Left lung (tissue), 10 donors: Measurements from ENCODE around the gene FAM13C. TPM values are rescaled to one million over a fixed set of nuclear protein-coding genes. Genes with fewer than 3 reads are reported as not detected.
"Not testable (repeated sequence)": the region's sequence is repeated elsewhere in the genome, so short reads cannot be mapped to it uniquely, and the experiment has no call there.

Source experiments
- ATAC-seq: fragments of 200-7000 bp; cut with Tn5 transposase; one replicate; pipeline ENCODE4 v1.9.1; 2020; ENCODE audit warnings: moderate library complexity
- DNase-seq, 4 donors: peaks; one replicate each; pipeline ENCODE4 v3.0.0-alpha.2; 2013 to 2020
- H3K27ac ChIP-seq, 2 donors: fragments of 200-600 bp; sonication (generic) in 1 of 2; one replicate each; pipeline versions ENCODE4 v1.5.0 to v1.8.0; 2020 to 2021
- H3K27me3 ChIP-seq, 2 donors: fragments of 200-600 bp; sonication (generic) in 1 of 2; one replicate each; pipeline versions ENCODE4 v1.5.0 to v1.8.0; 2020 to 2021
- H3K36me3 ChIP-seq, 2 donors: fragments of 200-600 bp; sonication (generic) in 1 of 2; one replicate each; pipeline versions ENCODE4 v1.5.0 to v1.8.0; 2020 to 2021
- H3K4me1 ChIP-seq, 2 donors: fragments of 200-600 bp; one replicate each; pipeline ENCODE4 v1.8.0; 2021
- H3K4me3 ChIP-seq, 2 donors: fragments of 200-600 bp; sonication (generic) in 1 of 2; one replicate each; pipeline versions ENCODE4 v1.5.0 to v1.8.0; 2020 to 2021; ENCODE audit warnings: mild to moderate bottlenecking in 1 of 2
- H3K9me3 ChIP-seq, 2 donors: fragments of 200-600 bp; sonication (generic) in 1 of 2; one replicate each; pipeline versions ENCODE4 v1.5.0 to v1.8.0; 2020 to 2021
- intact Hi-C, 2 donors: fragments of 100-400 bp; cut with DNase I; formaldehyde crosslinking; loops; one replicate each; pipeline versions ENCODE4 v1.11.2 to v1.14.2; 2022
- polyA plus RNA-seq, 6 donors: library from polyadenylated mRNA; unstranded; fragments of 120-200 nt; gene quantifications; one replicate each; pipeline ENCODE4 v1.2.1, GENCODE V29; 2013; ENCODE audit not compliant: insufficient read length in 6 of 6
- total RNA-seq, 2 donors: library from RNA; stranded (reverse); fragmentation: NEBNext Ultra II Directional; extraction: Animal tissue kit (Norgen Biotek cat#: 25700); gene quantifications; one replicate each; pipeline ENCODE4 v1.2.1, GENCODE V29; 2021
- TF ChIP-seq, protein P1 (sequence below), 2 donors: fragments of 200-600 bp; sonication (generic) in 1 of 2; IDR thresholded peaks; one replicate each; pipeline versions ENCODE4 v1.5.0 to v1.8.0; 2021; ENCODE audit warnings: antibody characterized with exemption in 2 of 2
- donor health status: DM: no; HTN: yes; CAD: no.
- donor health status: DM: no; HTN: no; CAD: no.

FAM13C gene
- total and polyA plus RNA-seq, 8 donors = 10.3 to 36.1 (median 25.0) TPM

DNA sequence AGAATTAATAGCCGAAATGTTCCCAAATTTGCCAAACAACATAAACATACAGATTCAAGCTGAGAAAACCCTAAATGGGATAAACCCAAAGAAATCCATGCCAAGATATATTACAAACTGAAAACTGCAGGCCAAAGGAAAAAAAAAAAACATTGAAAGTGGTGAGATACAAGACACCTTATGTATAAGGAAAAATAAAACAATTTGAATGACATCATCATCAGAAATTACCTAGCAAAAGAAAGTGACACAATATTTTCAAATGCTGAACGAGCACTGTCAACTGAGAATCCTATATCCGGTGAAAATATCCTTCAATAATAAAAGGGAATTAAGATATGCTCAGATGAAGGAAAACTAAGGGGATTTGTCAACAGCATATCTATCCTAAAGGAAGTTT, 119.4 kb downstream of the FAM13C start:
- H3K36me3 ChIP-seq = no peaks in the 10 kb centered on the region
- intact Hi-C loops = loop anchor here in 1 of 2 donors (10.0 kb wide), 2 partner anchors 342 to 382 kb away; no protein-coding TSS in a partner anchor
- no peaks in the 10 kb centered on the region for H3K27me3 ChIP-seq
- H3K27ac ChIP-seq = no peak overlapping the region
- H3K4me3 ChIP-seq = no peak overlapping the region
- no peak for ATAC-seq
- no peak for DNase-seq
- no peaks in the 10 kb centered on the region for H3K9me3 ChIP-seq
- H3K4me1 ChIP-seq = no peaks in the 10 kb centered on the region
- TF ChIP-seq, protein P1, sequence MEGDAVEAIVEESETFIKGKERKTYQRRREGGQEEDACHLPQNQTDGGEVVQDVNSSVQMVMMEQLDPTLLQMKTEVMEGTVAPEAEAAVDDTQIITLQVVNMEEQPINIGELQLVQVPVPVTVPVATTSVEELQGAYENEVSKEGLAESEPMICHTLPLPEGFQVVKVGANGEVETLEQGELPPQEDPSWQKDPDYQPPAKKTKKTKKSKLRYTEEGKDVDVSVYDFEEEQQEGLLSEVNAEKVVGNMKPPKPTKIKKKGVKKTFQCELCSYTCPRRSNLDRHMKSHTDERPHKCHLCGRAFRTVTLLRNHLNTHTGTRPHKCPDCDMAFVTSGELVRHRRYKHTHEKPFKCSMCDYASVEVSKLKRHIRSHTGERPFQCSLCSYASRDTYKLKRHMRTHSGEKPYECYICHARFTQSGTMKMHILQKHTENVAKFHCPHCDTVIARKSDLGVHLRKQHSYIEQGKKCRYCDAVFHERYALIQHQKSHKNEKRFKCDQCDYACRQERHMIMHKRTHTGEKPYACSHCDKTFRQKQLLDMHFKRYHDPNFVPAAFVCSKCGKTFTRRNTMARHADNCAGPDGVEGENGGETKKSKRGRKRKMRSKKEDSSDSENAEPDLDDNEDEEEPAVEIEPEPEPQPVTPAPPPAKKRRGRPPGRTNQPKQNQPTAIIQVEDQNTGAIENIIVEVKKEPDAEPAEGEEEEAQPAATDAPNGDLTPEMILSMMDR (IDR thresholded peaks at IDR 0.05) = no peak

DNA sequence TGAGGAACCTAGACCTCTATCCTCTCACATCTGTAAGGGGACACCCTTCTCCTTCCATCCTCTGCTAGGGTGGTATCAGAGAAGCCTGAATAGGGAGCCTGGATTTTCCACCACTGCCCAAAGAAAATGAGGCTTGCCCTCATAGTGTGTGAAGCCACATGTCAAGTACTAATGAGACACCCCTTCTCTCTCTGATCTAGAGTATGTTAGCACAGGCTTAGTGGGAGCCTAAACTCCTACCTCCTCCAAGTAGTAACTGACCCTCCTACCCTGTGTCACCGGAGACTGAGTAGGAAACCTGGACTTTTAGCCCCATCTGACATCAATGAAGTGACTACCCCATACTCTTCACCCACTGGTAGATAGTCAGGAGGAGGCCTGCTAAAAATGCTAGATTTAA, 120.3 kb downstream of the FAM13C start:
- ATAC-seq = no peak
- H3K4me3 ChIP-seq = no peak overlapping the region
- TF ChIP-seq, protein P1 (IDR thresholded peaks at IDR 0.05) = no peak
- no peak overlapping the region for H3K27ac ChIP-seq
- no peaks in the 10 kb centered on the region for H3K9me3 ChIP-seq
- no peaks in the 10 kb centered on the region for H3K4me1 ChIP-seq
- no peaks in the 10 kb centered on the region for H3K36me3 ChIP-seq
- DNase-seq = no peak
- intact Hi-C loops = loop anchor here in 1 of 2 donors (10.0 kb wide), 2 partner anchors 343 to 383 kb away; no protein-coding TSS in a partner anchor
- no peaks in the 10 kb centered on the region for H3K27me3 ChIP-seq

DNA sequence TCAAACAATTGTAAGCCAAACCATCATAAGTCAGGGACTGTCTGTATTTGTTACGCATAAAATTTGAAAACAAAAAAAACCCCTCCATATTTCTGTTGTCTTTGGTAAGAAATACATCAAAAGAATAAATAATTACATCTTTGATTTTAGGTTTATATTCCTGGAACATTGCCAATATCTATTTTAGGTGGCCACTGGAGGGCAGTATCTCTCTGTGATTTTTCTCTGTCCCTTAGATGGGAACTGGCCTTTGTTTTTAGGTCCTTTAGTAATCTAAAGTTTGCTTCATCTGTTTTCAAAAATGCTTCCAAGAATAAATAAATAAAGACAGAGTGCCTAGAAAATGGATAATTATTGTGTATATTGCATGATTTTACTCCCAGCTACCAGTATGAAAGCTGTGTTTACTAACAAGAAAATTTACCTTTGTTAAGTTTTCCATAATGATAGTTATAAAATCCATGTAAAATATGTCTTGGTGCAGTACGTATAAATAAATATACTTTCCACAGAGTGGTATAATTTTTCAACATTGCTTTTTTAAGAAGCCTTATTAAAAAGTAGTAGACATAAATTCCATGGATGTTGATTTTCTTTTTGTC, 121.7 kb downstream of the FAM13C start:
- Histone ChIP-seq H3K27me3 (no peaks in the 10 kb centered on the region), H3K9me3 (no peaks in the 10 kb centered on the region), H3K27ac (no peak overlapping the region), H3K4me3 (no peak overlapping the region), H3K36me3 (no peaks in the 10 kb centered on the region), H3K4me1 (no peaks in the 10 kb centered on the region)
- ATAC-seq = peak; percentile 52
- TF ChIP-seq, protein P1 (IDR thresholded peaks at IDR 0.05) = peak in 1 of 2 donors; percentile 52
- DNase-seq = peak in 2 of 4 donors; percentile 52 to 58
- intact Hi-C loops = loop anchor here in 1 of 2 donors (10.0 kb wide), 2 partner anchors 344 to 384 kb away; no protein-coding TSS in a partner anchor

DNA sequence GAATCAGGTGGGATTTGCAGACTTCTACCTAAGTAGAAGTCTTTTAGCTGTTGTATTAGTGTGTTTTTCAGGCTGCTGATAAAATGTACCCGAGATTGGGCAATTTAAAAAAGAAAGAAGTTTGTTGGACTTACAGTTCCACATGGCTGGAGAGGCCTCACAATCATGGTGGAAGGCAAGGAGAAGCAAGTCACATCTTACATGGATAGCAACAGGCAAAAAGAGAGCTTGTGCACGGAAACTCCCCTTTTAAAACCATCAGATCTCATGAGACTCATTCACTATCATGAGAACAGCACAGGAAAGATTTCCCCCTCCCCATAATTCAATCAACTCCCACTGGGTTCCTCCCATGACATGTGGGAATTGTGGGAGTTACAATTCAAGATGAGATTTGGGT, 123.2 kb downstream of the FAM13C start:
- H3K27me3 ChIP-seq, intact Hi-C loops, H3K4me1 ChIP-seq, H3K27ac ChIP-seq, H3K9me3 ChIP-seq, DNase-seq, H3K36me3 ChIP-seq, ATAC-seq, H3K4me3 ChIP-seq: not testable (repeated sequence)

DNA sequence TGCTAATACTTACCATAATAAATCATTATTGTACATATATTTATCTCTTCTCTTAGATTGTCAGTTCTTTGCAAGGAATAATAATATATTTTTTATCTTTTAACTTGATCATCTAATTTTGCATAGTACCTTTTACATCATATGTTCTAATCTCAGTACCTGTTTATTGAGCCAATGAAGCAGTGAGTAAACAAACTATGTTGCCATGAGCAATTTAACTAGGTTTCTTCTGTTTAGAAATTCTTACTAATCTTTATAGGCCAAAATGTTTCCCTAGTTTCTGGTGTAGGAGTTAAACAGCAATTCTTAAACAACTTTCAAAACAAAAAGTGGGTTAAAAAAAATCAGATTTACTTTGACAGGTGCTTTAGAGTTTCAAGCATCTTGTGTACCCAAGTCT, 124.6 kb downstream of the FAM13C start:
- H3K27ac ChIP-seq = no peak overlapping the region
- intact Hi-C loops = no loop called here
- TF ChIP-seq, protein P1 (IDR thresholded peaks at IDR 0.05) = no peak
- no peak overlapping the region for H3K4me3 ChIP-seq
- no peaks in the 10 kb centered on the region for H3K27me3 ChIP-seq
- ATAC-seq (no peak), DNase-seq (no peak)
- H3K36me3 ChIP-seq = no peaks in the 10 kb centered on the region
- H3K4me1 ChIP-seq = no peaks in the 10 kb centered on the region
- no peaks in the 10 kb centered on the region for H3K9me3 ChIP-seq
